Activated CD8-positive, alpha-beta memory T cell treated with anti-CD3 and anti-CD28 coated beads for 1 hour (primary cell): Measurements from ENCODE around the gene PAPSS1.

ENCODE experiments used
- DNase-seq, 2 donors: peaks; one replicate each; pipeline ENCODE4 v3.0.0-alpha.2; 2020; ENCODE audit warnings: low read depth in 1 of 2; ENCODE audit errors: extremely low read depth in 1 of 2

Gene PAPSS1

DNA sequence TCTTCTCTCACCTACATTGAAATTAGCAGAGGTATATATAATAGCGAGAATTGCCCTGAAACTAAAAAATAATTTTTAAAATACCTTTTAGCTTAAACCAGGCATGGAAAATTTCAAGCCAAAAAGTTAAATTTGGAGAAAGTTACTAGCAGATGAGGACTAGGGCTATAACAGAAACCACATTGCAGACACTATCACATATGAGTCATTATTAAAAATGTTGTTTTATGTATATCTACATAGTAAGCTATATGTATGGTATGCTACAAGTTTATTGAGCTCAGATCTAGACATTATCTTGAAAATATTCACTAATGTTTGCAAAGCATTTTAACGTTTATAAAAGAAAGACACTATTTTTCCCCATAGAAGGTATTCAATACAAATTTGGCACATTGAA lies 147.8 kb downstream of the PAPSS1 start:
- no peak for DNase-seq

DNA sequence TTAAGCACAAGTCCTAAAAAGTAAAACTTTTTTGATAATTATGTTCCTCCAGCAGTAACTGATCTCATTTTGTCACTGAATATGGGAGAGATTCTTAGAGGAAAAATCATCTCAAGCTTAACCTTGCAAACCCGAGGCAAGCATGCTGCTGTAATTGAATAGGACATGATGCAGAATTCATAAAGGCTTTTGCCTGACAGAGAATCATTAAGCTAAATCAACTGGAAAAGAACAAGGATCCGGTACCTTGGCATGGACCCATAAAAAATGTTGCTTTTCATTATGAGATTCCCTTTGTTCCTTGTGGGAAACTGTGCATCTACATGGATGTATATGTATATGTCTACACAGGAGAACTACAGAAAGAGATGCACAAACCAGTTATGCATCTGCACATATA lies 149.1 kb downstream of the PAPSS1 start:
- no peak for DNase-seq

DNA sequence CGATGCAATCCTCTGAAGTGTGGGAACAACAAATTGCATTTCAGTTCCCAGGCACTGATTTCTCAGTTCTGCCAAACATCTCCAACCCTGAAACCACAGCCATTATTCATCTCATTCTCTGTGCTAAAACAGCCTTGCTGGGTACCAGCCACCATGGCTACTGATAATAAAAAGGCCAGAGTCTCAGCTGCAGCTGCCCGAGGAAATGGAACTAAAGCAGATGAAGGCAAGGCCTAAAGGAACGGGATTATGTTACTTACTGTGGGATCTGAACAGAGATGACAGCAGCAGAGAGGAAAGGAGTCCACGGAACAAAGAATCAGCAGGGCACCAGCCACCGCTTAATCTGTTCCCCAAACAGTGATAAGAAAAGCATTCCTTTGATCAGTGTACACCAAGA lies 155.7 kb downstream of the PAPSS1 start:
- no peak for DNase-seq
